Fibroblast of mammary gland (primary cell): ENCODE measurements around the gene PFKL.
"Not testable (repeated sequence)": the region's sequence is repeated elsewhere in the genome, so short reads cannot be mapped to it uniquely, and the experiment has no call there.

Experiments used
- DNase-seq: peaks from one replicate; pipeline ENCODE4 v3.0.0-alpha.2; 2010; ENCODE audit warnings: low read depth
- H3K4me3 ChIP-seq: 2 replicates; pipeline ENCODE4 v1.5.1; 2011; ENCODE audit warnings: low read depth, mild to moderate bottlenecking, low read length, moderate library complexity; ENCODE audit not compliant: control insufficient read depth
- TF ChIP-seq, protein P1 (sequence below): conservative IDR thresholded peaks from 2 replicates; pipeline ENCODE4 v1.5.1; 2011; ENCODE audit warnings: low read depth, low read length, inconsistent platforms; ENCODE audit not compliant: control insufficient read depth, insufficient read depth

PFKL gene

DNA sequence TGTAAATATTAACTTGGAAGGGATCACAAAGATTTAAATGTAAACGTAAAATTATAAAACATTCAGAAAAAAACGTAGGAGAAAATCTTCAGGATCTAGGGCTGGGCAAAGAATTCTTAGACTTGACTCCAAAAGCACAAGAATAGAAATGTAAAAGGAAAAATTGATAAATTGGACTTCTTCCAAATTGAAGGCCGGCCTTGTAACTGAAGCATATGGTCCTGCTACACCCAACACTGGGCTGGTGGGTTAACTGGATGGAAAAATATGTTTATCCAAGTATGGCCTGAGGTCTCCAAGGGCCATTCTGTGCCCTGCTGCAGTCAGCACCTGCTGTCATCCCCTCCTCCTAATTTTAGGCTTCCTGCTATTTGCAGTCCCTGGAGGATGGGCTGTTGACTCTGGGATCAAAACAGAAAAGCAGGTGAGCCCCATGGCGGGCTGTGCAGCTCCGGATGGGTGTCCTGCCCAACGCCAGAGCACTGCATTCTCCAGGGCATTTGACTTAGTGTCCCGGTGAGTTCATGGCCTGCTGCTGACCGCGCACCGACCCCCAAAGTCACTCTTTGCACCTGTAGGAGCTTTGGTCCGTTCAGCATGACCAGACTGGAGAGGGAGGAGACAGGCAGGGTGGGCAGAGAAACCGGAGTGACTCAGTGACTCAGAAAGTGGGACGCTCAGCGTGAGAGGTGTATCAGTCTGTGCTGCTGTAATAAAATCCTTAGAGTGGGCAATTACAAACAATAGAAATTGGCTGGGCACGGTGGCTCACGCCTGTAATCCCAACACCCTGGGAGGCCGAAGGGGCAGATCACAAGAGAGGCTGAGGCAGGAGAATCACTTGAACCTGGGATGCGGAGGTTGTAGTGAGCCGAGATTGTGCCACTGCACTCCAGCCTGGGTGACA lies 20.2 kb upstream of the PFKL start:
- TF ChIP-seq, protein P1, sequence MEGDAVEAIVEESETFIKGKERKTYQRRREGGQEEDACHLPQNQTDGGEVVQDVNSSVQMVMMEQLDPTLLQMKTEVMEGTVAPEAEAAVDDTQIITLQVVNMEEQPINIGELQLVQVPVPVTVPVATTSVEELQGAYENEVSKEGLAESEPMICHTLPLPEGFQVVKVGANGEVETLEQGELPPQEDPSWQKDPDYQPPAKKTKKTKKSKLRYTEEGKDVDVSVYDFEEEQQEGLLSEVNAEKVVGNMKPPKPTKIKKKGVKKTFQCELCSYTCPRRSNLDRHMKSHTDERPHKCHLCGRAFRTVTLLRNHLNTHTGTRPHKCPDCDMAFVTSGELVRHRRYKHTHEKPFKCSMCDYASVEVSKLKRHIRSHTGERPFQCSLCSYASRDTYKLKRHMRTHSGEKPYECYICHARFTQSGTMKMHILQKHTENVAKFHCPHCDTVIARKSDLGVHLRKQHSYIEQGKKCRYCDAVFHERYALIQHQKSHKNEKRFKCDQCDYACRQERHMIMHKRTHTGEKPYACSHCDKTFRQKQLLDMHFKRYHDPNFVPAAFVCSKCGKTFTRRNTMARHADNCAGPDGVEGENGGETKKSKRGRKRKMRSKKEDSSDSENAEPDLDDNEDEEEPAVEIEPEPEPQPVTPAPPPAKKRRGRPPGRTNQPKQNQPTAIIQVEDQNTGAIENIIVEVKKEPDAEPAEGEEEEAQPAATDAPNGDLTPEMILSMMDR: no peak
- no peak overlapping the region for H3K4me3 ChIP-seq
- no peak for DNase-seq

DNA sequence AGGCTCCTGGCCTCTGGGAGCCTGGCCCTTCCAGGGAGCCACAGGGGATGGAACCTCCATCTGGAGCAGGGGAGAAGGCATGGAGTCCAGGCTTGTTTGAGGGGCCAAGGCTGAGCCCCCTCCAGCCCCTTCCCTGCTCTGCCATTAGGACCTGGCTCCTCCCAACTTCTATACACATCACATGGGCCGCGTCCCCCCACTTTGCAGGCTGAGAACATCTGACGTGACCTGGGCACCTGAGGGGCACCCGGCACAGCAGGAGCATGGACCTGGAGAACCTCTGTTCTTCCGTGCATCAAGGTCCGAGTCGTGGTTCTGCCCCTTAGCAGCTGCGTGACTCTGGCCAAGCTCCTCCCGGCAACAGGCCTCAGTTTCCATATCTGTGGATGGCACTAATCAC lies 18.1 kb upstream of the PFKL start:
- H3K4me3 ChIP-seq: no peak overlapping the region
- no peak for DNase-seq
- TF ChIP-seq, protein P1: no peak

DNA sequence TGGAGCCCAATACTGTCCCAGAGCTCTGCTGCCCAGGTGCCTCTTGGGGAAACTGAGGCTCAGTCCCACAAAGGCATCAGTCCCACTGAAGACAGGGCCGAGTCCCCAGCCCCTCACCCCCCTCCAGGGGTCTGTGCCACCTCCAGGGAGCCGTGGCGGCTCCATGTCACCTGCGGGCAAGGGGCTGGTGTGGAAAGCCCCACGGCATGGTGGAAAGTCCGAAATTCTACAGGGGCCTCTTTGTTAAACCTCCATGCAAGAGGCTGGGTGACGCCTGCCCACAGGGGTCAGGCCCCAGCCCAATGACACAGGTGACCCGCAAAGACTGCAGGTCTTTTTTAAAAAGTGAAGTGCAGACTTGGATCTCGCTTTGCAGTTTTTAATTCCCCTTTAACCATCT lies 17.5 kb upstream of the PFKL start:
- TF ChIP-seq, protein P1: no peak
- H3K4me3 ChIP-seq: no peak overlapping the region
- DNase-seq: no peak

DNA sequence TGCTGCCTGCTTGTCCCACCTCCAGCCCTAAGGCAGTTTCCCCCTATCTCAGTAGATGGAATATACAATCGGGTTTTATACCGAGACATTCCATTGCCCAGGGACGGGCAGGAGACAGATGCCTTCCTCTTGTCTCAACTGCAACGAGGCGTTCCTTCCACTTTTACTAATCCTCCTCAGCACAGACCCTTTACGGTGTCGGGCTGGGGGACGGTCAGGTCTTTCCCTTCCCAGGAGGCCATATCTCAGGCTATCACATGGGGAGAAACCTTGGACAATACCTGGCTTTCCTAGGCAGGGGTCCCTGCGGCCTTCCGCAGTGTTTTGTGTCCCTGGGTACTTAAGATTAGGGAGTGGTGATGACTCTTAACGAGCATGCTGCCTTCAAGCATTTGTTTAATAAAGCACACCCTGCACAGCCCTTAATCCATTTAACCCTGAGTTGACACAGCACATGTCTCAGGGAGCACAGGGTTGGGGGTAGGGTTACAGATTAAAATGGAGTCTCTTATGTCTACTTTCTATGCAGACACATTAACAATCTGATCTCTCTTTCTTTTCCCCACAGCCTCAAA lies 16.6 kb upstream of the PFKL start:
- not testable (repeated sequence) for H3K4me3 ChIP-seq, DNase-seq

DNA sequence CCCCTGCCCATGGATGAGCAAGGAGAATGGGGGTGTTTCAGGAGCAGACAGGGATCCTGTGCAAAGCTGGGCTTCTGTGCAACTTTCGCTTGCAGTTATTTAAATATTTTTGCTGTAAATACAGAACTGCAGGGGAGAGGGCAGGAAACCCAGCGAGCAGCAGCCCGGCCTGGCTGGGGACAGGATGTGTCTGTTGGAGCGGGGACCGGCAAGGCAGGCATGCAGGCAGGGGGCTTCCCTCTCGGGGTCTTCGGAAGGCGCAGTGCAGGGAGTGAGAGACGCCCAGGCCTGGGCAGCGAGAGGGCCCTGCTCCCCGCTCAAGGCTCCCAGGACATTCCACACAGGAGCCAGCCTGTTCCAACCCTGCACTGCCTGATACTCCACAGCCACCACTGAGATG lies 15.9 kb upstream of the PFKL start:
- no peak overlapping the region for H3K4me3 ChIP-seq
- no peak for DNase-seq
- TF ChIP-seq, protein P1: no peak

DNA sequence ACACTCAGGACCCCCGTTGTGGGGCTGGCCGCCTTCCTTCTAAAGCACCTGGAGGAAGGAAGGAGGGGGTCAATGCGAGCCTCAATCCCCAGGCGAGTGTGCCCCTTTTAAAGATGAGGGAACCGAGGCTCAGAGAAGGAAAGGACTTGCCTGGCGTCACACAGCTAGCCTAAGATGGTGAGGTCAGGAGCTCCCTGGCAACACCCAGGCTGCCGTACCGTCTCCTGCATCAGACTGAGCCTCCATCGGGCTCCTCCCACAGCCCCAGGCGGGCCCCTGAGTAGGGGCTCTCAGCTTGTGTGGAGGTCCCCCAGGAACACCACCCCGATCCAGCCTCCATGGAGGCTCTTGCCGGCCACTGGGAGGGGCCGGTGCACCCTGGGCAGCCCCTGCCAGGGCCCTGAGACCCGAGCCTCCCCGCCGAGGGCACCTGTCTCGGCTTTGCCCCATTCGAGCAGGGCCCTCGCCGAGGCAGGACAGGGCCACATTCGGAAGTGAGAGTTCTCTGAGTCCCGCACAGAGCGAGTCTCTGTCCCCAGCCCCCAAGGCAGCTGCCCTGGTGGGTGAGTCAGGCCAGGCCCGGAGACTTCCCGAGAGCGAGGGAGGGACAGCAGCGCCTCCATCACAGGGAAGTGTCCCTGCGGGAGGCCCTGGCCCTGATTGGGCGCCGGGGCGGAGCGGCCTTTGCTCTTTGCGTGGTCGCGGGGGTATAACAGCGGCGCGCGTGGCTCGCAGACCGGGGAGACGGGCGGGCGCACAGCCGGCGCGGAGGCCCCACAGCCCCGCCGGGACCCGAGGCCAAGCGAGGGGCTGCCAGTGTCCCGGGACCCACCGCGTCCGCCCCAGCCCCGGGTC lies 14.5 kb upstream of the PFKL start, which contains the start of gene AIRE:
AIRE (plus strand) TSS at position 739 of the 855 bp plus-strand sequence. CDS start 131 bp downstream, outside the sequence.
- TF ChIP-seq, protein P1: no peak
- no peak for DNase-seq
- no peak within 1 kb of the TSS for H3K4me3 ChIP-seq
